HG03565 (cell line): ENCODE results near the gene MYB.
"Not testable (repeated sequence)": the region's sequence is repeated elsewhere in the genome, so short reads cannot be mapped to it uniquely, and the experiment has no call there.

Experiments used
- ATAC-seq: cut with Tn5 transposase; IDR thresholded peaks from one replicate; pipeline ENCODE4 v1.9.1; 2021; ENCODE audit warnings: mild to moderate bottlenecking, moderate library complexity; ENCODE audit not compliant: unreplicated experiment

MYB gene

DNA sequence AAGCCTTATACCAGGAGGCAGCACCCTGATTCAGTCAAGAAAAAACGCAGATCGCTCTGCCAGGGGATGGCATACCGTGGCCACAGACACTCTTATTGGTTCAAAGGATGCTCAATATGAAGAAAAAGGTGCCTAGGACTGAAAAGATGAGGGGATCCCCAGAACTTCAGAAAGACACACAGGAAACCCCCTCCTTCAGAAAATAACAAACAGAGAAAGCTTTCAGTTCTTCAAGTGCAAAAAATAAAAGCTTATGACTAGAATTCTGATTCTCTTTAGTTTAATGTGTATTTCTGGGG, 17.7 kb upstream of the MYB start:
- ATAC-seq, result peak; percentile 47

GRCh38 chr6:135164387-135164786, 16.7 kb upstream of the MYB start:
- not testable (repeated sequence) for ATAC-seq

GRCh38 chr6:135165031-135165430, 16.1 kb upstream of the MYB start:
- ATAC-seq, result no peak

GRCh38 chr6:135166515-135166914, 14.6 kb upstream of the MYB start:
- no peak for ATAC-seq

DNA sequence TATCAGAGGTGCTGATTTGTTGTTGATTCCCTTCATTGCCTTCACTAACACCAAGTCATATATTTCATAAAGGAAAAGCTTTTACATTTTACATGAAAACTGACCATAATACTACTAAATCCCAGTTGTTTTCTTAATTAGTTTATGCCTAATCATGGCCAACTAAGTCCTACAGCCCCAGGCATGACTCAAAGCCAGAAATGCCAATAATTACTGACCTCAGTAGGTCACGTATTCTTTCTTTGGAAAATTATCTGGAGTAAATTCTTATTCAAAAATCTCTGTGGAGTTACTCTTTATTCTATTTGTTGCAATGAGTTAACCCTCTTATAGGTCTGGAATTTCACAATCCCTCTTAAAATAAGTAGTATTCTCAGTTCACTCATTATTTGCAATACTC, 13.5 kb upstream of the MYB start:
- ATAC-seq, result no peak

DNA sequence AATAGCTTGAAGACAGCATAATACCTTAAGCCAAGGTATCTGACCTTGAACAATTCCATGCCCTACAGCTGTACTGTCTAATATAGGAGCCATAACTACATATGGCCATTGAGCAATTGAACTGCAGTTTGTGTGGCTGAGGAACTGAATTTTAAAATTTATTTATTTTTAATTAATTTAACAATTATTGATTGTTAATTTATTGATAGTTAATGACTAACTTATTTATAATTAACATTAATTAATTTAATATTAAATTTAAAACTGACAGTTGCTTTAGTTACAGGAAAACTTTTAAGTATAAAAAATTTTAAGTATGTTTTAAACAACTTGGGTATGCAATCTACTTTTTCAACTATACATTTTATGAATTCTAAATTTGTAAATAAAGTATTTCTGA, 12.3 kb upstream of the MYB start:
- no peak for ATAC-seq

DNA sequence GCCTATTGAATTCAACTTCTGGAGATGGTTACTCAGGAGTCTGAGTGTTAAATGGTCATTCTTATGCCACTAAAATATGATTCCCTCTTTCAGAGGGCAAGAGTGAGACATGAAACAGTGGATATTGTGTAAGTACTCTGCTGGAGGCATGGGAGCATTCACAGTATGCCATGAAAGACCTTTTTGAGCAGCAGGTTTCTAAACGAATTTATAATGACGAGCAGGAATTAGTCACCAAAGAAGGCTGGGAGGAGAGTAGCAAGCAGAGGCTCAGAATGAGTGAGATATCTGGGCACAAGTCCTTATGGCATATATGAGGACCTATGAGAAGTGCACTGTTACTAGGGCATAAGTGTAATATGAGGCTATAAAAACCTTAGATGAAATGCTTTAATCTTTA, 10.9 kb upstream of the MYB start:
- no peak for ATAC-seq

- ATAC-seq, result no peak
Observed at GRCh38 chr6:135170849-135171248, 10.3 kb upstream of the MYB start.

DNA sequence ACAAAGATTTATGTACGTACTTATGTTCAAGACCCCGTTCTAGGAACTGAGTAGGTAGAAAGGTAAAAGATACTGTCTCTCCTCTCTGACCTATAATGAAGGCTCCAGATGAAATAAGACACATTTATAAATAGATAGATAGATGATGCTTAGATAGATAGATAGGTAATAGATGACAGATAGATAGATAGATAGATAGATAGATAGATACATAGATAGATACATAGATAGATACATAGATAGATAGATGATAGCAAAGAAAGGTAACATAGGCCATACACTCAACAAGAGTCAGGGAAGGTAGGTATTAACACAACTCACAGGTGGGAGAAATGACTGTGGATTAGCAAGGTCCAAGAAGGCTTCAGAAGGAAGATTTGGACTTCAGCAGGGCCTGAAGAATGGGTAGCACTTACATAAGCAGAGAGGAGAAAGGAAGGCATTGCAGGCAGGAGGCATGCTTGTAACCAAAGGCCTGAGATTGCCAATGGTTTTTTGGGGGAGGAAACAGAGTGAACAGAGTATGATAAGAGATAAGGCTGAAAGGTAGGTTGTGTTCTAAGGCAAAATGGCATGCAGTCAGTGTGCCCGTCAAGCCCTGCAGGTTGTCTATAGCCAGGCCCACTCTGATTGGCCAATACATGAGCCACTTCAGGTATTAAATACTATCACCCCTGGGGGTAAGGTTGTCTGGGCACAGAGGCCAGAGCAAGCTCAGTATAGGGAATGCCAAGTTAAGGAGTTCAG, 7.7 kb upstream of the MYB start:
- no peak for ATAC-seq

- no peak for ATAC-seq
Observed at GRCh38 chr6:135173989-135174484, 7.1 kb upstream of the MYB start.

DNA sequence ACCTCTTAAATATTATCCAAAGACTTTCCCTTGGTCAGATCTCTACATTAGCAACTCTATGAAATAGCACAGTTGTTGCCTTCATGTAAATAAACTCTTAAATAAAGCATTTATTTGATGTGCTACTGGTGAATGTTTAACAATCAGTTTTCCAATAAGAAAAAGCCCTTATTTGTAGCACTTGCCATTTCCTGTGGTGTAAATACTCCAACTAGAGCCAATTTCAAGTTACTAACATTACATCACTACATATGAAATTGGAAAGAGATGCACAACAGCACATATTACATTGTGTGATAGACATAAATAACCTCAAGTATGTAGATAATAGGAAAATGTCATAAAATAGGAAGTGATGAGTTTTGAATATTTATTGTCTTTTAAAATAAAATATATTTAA, 5.0 kb upstream of the MYB start:
- no peak for ATAC-seq

GRCh38 chr6:135176464-135176863, 4.6 kb upstream of the MYB start:
- no peak for ATAC-seq

DNA sequence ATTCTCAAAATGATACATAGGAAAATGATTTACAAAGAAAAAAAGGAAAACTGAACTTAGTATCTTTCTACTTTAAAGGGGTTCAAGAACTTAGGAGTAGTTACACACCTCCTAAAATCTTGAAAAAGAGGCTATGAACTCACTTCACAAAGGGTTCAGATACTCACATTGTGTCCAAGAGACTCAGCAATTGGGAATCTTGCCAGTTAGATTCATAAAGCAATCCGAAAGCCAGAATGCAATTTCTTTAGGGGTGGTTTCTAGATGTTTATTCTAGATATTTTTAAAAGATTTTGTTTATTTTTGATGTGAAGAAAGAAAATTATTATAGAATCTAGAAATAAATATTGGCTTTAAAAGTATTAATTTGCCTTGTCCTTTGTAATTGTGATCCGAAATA, 1.7 kb upstream of the MYB start:
- ATAC-seq, result no peak

DNA sequence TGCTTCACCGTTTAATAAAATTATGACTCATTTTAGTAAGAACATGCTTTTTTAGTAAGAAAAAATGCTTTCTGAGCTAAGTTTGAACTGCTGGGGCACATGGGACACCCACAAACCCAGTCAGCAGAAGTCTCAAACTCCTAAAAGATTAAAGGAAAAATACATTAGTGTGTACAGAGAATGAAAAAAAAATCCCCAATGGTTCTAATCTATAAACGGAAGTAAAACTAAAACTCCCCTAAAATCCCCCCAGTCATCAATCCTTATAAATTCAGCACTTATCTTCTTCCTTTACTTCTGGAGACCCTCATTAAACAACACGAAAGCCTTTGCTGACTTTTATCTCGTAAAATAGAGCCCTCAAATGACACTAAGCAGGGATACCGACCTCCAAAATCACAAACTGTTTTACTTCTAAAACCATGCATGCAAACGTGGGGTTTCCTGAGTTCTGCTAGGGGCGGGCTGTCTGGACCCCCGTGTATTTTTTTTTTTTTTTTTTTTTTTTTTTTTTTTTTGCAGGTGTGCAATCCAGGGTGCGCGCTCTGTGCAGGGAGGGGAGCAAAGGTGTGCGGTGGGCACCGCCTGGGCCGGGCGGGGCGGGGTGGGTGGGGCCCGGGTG, 1.1 kb upstream of the MYB start:
- ATAC-seq, result no peak

DNA sequence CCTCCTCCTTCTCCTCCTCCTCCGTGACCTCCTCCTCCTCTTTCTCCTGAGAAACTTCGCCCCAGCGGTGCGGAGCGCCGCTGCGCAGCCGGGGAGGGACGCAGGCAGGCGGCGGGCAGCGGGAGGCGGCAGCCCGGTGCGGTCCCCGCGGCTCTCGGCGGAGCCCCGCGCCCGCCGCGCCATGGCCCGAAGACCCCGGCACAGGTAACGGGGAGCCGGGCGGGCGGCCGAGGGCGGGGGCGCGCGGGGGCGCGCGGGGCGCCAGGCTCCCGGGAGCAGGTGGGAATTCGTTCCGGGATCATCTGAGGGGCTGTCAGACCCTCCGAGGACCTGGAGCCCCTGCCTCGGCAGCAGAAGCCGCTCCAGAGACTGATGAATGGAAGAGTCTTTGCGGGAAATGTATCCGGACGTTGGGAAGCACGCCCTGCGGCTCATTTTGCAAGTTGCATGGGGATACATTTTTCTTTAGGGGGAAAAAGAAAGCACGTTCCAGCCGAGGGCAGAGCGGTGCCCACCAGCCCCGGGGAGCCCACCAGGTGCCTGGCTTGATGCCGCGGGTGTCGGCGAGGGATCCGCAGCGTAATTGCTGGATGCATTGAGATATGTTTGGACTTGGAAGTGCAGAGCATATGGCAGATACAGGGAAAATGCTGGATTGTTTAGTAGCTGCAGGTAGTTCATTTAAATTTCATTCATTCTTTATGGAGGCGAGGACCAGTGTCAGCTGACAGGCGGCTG, 394 bp downstream of the MYB start:
- ATAC-seq, result no peak

GRCh38 chr6:135182071-135183001, 1.2 kb downstream of the MYB start:
- ATAC-seq, result peak; percentile 1

DNA sequence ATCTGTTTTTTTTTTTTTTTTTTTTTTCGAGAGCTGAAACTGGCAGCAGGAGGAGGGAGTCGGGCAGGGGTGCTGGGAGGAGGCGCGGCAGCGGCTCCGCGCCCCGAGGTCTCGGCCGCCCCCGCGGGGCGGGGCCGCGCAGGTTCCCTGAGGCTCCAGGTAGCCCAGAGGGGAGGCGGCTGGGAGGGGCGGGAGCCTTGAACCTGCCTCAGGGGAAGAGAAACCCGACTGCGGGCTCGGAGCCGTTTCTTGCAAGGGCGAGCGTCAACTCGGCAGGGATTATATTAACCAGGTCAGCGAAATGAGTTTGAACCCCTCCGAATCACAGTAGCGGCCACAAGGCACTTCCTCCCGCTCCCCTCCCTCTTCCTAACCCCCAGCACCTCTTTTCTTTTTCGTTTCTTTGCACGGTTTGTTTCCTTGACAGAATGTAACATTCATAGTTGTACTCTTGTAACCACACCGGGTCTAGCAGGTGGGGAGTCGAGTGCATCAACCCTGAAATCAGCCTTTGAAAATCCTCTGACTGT, 2.0 kb downstream of the MYB start:
- ATAC-seq, result peak; percentile 26

DNA sequence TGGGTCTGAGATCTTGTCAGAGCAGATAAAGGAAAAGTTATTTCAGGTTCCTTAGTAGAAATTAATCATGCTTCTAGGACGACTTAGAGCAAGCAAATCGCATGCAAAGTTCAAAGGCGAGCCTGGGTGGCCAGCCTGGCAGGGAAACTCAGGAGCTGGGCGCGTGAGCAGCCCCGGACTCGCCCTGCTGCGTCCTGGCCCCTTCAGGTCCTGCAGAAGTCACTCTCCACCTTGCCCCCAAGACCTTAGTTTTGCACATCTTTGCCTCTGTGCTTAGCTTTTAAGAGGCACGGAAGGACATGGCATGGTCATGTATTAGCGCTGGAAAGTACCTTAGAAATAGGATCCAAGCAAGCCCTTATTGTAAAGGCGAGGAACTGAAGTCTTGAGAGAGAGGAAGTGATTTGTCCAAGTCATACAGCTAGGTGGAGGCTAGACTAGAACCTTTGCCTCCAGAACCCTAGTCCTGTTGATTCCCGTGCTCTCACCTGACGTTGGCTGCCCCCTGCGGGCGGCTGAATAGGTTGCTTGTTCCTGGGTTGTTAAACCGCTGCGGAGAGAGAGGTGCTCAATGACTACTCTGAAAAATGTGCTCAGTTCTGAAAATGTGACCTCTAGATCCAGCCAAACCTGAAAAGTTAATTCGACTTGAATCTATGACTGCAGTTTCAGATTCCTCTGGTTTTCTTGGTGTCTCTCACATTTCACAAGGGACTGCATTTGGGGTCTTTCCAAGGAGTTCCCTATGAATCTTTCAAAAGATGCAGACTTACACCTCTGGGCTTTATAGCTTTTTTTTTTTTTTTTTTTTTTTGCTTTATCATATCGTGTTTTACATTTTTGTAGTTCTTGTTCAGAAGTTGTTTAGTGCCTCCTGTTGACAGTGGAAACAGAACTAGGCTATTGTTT, 2.7 kb downstream of the MYB start:
- ATAC-seq, result peak; percentile 26

DNA sequence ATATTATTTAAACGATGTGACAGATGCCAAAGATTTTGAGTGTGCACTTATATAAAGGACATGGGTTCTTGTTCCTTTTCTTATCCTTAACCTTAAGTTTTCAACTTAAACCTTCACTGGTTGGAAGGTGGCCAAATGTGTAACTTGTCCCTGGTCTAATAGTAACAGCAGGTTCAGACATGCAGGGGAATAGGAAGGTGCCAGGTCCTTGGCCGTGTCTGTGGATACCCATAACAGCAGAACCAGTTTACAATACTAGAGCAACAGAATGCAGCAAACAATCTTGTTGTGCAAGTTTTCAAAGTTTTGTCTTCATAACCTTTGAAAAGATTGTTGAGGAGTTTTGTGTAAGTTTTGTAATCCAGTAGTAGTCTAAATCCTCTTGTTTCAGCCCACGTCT, 4.4 kb downstream of the MYB start:
- ATAC-seq, result no peak

- ATAC-seq, result no peak
Observed at GRCh38 chr6:135186255-135186654, 5.1 kb downstream of the MYB start.
